Measurements from ENCODE around the gene DVL1.

Gene DVL1

GRCh38 chr1:1356796-1357401, 7.7 kb upstream of the DVL1 start:
- in situ Hi-C loops (cut with MboI; ENCODE audit: low sequenced_read_pairs) = no loop called here

GRCh38 chr1:1356166-1356795, 7.1 kb upstream of the DVL1 start:
- in situ Hi-C loops (cut with MboI; ENCODE audit: low sequenced_read_pairs) = no loop called here

- in situ Hi-C loops (cut with MboI; ENCODE audit: low sequenced_read_pairs) = no loop called here
These were observed 6.2 kb upstream of the DVL1 start for GRCh38 chr1:1355416-1355815.

- in situ Hi-C loops (cut with MboI; ENCODE audit: low sequenced_read_pairs) = no loop called here
These were observed 5.3 kb upstream of the DVL1 start for GRCh38 chr1:1354271-1355247.

- in situ Hi-C loops (cut with MboI; ENCODE audit: low sequenced_read_pairs) = no loop called here
These were observed 4.4 kb upstream of the DVL1 start for GRCh38 chr1:1353389-1354151.

GRCh38 chr1:1352786-1353388, 3.7 kb upstream of the DVL1 start:
- in situ Hi-C loops (cut with MboI; ENCODE audit: low sequenced_read_pairs) = no loop called here

- in situ Hi-C loops (cut with MboI; ENCODE audit: low sequenced_read_pairs) = no loop called here
These were observed 2.6 kb upstream of the DVL1 start for GRCh38 chr1:1351511-1352427.

- in situ Hi-C loops (cut with MboI; ENCODE audit: low sequenced_read_pairs) = no loop called here
These were observed 580 bp downstream of the DVL1 start for GRCh38 chr1:1348420-1349255.

GRCh38 chr1:1347663-1348419, 1.4 kb downstream of the DVL1 start:
- in situ Hi-C loops (cut with MboI; ENCODE audit: low sequenced_read_pairs) = no loop called here

- in situ Hi-C loops (cut with MboI; ENCODE audit: low sequenced_read_pairs) = no loop called here
These were observed 2.1 kb downstream of the DVL1 start for GRCh38 chr1:1347026-1347595.

- in situ Hi-C loops (cut with MboI; ENCODE audit: low sequenced_read_pairs) = no loop called here
These were observed 2.7 kb downstream of the DVL1 start for GRCh38 chr1:1346501-1346890.

- in situ Hi-C loops (cut with MboI; ENCODE audit: low sequenced_read_pairs) = no loop called here
These were observed 3.2 kb downstream of the DVL1 start for GRCh38 chr1:1345860-1346500.

GRCh38 chr1:1345384-1345783, 3.8 kb downstream of the DVL1 start:
- in situ Hi-C loops (cut with MboI; ENCODE audit: low sequenced_read_pairs) = no loop called here

GRCh38 chr1:1344655-1345361, 4.4 kb downstream of the DVL1 start:
- in situ Hi-C loops (cut with MboI; ENCODE audit: low sequenced_read_pairs) = no loop called here

GRCh38 chr1:1343811-1344421, 5.3 kb downstream of the DVL1 start:
- in situ Hi-C loops (cut with MboI; ENCODE audit: low sequenced_read_pairs) = no loop called here

GRCh38 chr1:1342584-1343115, 6.6 kb downstream of the DVL1 start:
- in situ Hi-C loops (cut with MboI; ENCODE audit: low sequenced_read_pairs) = no loop called here
